ENCODE data around the gene SPAAR.
"Not testable (repeated sequence)": the region's sequence is repeated elsewhere in the genome, so short reads cannot be mapped to it uniquely, and the experiment has no call there.

Gene SPAAR

GRCh38 chr9:35909274-35909673 lies at the start of gene SPAAR:
Gene SPAAR (plus strand): TSS chr9:35909490. CDS start chr9:35910464, 974 bp downstream.
- no peak for DNase-seq (ENCODE audit: low read depth in 2 of 2, low spot score in 1 of 2)

DNA sequence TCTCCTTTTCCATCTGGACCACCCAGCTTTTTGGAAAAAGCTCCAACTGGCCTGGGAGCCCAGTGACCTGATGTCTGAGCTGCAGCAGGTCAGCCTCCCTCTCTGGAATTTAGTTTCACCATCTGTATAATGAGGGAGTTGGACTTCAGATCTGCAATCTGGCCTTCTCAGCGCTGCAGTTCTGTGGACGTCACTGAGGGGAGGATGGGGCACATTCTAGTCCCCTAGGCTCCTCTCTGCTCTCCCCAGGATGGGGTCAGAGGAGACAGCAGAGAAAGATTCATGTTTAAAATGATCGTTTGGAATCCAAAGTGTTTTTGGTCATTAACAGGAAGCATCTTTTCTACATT lies 49.3 kb upstream of the SPAAR start:
- DNase-seq (ENCODE audit: low read depth in 2 of 2, low spot score in 1 of 2) = no peak

DNA sequence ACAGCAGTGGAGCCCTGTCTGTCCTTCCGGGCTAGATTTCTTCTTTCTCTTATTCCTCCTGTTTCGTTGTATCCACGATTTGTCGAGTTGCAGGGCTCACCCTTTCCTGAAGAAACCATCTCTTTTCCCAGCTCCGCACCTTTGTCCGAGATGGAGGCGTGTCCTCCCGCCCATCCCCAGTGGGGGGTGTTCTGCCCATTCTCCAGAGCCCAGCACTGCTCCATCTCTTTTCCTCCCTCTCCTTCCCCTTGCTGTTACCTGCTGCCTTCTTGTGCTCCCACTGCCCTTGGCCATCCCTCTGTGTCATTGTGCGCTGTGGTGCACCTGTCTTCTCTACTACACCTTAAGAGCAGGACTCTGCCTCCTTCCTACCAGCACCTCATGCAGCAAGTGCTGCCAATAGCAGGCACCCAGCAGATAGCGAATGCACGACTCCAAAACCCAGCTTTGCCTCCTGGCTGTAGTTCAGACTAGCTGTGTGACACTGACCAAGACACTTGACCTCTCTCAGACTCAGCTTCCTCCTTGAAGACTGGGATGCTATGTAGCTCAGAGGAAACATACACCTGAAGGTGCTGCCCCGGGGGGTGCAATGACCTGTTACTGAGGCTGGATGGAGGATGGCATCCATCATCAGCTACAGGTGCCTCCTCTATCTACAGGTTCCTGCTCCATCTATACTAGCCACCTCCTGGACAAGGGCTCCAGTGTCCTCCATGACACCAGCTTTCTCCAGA lies 48.0 kb upstream of the SPAAR start:
- DNase-seq (ENCODE audit: low read depth in 2 of 2, low spot score in 1 of 2) = no peak

DNA sequence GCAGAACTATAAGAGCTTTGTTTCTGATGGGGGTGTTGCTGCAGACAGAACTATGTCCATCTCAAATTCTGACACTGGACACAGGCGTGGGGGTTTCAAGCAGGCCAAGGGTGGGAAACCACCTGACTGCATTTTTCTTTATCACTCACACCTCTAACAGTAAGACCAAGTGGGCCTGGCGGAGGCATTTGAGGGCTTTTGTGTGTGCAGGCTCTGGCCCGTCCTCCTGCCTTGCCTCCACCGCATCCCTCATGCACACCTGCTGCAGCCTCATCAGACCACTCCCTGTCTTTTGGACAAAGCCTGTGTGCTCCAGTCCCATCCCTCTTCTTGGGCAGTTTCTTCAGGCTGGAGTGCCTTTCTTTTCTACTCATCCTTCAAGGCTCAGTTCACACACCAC lies 47.0 kb upstream of the SPAAR start:
- DNase-seq (ENCODE audit: low read depth in 2 of 2, low spot score in 1 of 2) = no peak

DNA sequence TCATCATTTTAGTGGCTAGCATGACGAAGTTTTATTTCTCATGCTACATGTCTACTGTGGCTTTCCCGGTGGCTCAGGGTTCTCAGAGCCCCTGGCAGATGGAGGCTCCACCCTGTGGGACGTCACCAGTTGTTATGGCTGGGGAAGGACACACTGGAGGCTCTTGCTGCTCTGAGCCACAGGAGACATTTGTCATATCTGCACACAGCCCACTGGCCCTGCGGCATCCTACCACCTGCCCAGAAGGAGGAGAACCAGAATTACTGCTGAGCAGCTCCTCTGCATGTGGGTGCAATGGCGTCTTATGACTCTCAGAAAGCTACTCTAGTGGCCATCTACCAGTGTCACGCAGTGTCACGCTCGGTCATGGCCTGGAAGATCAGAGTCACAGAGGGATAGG lies 45.7 kb upstream of the SPAAR start:
- DNase-seq (ENCODE audit: low read depth in 2 of 2, low spot score in 1 of 2) = no peak

- no peak for DNase-seq (ENCODE audit: low read depth in 2 of 2, low spot score in 1 of 2)
These were observed 44.5 kb upstream of the SPAAR start for GRCh38 chr9:35864695-35865255.

- DNase-seq (ENCODE audit: low read depth in 2 of 2, low spot score in 1 of 2) = no peak
These were observed 41.8 kb upstream of the SPAAR start for GRCh38 chr9:35867538-35867937.

DNA sequence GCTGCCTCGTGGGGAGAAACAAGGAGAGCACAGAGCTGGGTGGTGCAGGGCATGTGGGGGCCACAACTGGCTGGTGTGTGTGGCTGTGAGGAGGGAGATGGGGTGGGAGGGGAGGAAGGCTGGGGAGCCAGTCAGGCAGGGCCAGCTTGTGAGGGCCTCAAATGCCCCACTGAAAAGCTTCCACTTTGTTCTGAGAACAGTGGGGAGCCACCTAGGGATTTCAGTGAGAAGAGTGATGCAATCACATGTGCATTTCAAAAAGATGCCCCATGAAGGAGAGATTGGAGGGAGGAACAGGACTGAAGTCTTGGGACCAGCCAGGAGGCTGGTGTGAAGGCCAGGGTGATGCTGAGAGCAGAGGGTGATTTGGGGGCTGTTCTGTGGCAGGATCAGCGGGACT lies 40.4 kb upstream of the SPAAR start:
- DNase-seq (ENCODE audit: low read depth in 2 of 2, low spot score in 1 of 2) = no peak

- DNase-seq (ENCODE audit: low read depth in 2 of 2, low spot score in 1 of 2) = no peak
These were observed 39.6 kb upstream of the SPAAR start for GRCh38 chr9:35869621-35870216.

DNA sequence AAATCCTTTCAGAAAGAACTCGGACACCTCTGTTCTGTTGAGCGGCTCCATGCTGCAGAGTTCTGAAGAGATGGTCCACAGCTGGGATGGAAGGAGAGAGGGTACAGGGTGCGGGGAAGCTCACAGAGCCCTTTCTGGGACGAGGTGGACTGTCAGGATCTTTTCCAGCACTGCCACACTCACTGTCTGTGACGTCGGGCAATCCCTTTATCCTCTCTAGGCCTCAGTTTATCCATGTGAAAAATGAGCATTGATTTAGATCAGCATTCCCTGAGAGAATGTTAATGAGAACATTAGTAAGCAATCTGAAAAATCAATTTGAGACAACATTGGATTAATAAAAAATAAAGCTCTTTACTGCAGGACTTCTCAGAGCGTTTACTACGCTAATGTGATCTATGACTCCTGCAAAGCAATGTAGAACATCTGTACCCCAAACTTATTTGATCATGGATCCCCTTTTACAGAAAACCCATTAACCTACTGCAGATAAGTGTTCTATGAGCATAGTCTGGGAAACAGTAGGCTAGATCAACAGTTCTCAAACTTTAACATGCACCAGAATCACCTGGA lies 38.9 kb upstream of the SPAAR start, which contains the start of gene OR13J1:
OR13J1 (minus strand) TSS at position 51 of the 573 bp plus-strand sequence; CDS start at position 51, 0 bp downstream.
- no peak for DNase-seq (ENCODE audit: low read depth in 2 of 2, low spot score in 1 of 2)

DNA sequence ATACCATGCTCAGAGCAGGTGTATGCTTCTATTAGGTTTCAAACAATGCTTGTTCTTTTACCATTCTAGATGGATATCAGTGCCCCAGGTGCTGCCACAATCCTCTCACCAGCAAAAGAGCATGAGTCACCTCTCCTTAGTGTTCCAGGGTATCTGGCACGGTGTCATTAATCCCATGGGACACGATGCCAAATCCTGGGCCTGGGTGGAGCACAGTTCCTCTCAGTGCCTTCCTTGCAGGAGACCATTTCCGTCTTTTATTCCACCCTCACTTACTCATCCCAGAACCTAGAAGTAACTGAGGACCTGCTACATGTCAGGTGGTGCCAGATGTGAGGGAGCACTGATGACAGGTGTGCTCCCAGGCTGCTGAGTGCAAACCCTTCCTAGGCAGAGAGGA lies 37.7 kb upstream of the SPAAR start:
- DNase-seq (ENCODE audit: low read depth in 2 of 2, low spot score in 1 of 2) = no peak

DNA sequence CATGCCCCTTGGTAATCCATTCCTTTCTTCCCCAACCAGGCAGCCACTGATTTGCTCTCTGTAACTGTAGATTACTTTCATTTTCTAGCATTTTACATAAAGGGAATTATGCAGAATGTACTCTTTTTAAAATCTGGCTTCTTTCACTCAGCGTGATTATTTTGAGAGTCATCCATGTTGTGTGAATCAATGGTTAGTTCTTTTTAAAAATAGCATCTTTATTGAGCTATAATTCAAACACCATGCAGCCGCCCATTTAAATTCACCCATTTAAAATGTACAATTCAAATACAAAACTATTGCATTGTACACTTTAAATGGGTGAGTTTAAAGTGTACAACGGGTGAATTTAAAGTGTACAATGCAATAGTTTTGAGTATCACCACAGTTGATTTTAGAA lies 36.8 kb upstream of the SPAAR start:
- DNase-seq (ENCODE audit: low read depth in 2 of 2, low spot score in 1 of 2) = no peak

GRCh38 chr9:35882263-35882848 lies 26.9 kb upstream of the SPAAR start:
- peak; percentile 60 to 65 for DNase-seq (ENCODE audit: low read depth in 2 of 2, low spot score in 1 of 2)

DNA sequence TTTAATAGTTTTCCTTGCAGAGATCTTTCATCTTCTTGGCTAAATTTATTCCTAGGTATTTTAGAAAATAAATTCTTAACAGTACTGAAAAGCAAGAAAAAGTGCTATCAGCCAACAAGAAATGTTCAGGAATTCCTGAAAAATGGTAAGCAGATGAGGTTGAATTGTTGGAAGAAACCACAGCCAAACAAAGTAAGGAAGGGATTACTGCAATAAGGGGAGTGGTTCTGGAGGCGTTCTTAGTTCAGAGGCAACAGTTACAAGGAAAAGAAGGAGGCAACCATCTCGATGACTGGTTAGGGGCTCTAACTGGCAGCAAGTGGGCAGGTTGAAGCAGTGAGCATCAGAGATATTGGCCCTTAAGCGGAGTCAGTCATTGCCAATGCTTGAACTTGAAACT lies 26.3 kb upstream of the SPAAR start:
- DNase-seq (ENCODE audit: low read depth in 2 of 2, low spot score in 1 of 2) = no peak

GRCh38 chr9:35884908-35885307 lies 24.4 kb upstream of the SPAAR start:
- not testable (repeated sequence) for DNase-seq (ENCODE audit: low read depth in 2 of 2, low spot score in 1 of 2)

DNA sequence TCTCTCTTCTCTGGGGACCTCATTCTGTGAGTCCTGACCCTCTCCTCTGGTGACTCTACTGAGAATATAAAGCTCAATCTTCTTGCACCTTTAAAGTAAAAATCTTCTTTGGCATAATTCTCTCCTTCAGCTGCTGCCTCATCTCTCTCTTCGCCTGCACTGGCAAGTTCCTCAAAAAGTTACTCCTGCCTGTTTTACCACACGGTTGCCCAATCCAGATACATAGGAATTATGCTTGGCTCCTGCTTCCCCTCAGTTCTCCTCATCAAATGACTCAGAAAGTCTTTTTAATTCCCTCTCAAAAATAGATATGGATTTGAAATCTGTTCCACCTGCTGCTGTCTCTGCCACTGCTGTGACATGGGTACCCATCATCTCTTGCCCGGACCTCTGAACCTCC lies 17.6 kb upstream of the SPAAR start:
- DNase-seq (ENCODE audit: low read depth in 2 of 2, low spot score in 1 of 2) = no peak

GRCh38 chr9:35892051-35892450 lies 17.2 kb upstream of the SPAAR start:
- DNase-seq (ENCODE audit: low read depth in 2 of 2, low spot score in 1 of 2) = no peak

DNA sequence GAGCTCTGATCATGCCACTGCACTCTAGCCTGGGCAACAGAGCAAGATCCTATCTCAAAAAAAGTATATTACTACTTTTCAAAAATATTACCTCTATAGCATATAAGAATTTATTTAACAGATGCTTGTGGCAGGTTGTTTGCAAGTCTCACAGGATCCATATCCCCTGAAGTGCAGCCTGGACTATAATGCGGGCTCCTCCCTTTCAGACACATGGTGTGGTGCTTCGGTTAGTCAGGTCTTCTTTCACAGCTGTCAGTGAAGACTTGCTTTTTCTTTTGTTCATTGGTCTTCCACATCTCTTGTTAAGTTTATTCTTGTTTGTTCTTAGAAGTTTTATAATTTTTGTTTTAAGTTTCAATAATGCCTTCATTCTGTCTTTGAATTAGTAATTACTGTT lies 12.7 kb upstream of the SPAAR start:
- DNase-seq (ENCODE audit: low read depth in 2 of 2, low spot score in 1 of 2) = no peak

DNA sequence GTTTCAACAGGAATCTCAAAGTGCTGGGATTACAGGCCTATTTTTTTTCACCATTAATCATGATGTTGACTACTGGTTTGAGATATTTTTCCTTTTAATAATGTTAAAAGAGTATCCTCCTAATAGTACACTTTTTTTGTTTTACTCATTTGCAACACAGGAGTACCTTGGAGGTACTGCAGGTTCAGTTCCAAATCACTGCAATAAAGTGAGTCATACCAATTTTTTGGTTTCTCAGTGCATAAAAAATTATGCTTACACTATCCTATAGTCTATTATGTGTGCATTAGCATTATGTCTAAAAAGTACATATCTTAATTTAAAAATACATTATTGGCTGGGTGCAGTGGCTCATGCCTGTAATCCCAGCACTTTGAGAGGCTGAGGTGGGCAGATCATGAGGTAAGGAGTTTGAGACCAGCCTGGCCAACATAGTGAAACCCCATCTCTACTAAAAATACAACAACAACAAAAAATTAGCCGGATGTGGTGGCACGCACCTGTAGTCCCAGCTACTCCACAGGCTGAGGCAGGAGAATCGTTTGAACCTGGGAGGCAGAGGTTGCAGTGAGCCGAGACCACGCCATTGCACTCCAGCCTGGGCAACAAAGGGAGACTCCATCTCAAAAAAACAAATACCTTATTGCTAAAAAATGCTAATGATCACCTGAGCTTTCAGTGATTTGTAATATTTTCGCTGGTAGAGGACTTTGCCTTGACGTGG lies 11.8 kb upstream of the SPAAR start:
- DNase-seq (ENCODE audit: low read depth in 2 of 2, low spot score in 1 of 2) = not testable (repeated sequence)

DNA sequence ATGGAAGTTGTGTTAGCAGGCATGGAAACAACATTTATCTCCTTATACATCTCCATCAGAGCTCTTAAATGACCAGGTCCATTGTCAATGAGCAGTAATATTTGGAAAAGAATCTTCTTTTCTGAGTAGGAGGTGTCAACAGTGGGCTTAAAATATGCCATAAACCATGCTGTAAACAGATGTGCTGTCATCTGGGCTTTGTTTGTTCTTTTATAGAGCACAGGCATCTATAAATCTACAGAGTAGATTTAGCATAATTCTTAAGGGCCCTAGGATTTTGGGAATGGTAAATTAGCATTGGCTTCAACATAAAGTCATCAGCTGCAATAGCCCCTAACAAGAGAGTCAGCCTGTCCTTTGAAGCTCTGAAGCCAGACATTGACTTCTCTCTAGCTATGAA lies 11.0 kb upstream of the SPAAR start:
- DNase-seq (ENCODE audit: low read depth in 2 of 2, low spot score in 1 of 2) = no peak

DNA sequence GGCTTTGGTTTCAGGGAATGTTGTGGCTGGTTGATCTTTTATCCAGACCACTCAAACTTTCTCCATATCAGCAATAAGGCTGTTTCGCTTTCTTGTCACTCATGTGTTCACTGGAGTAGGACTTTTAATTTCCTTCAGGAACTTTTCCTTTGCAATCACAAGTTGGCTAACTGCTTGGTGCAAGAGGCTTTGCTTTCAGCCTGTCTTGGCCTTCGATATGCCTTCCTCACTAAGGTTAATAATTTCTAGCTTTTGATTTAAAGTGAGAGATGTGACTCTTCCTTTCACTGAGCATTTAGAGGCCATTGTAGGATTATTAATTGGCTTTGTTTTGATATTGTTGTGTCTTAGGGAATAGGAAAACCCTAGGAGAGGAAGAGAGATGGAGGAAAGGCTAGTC lies 10.3 kb upstream of the SPAAR start:
- DNase-seq (ENCODE audit: low read depth in 2 of 2, low spot score in 1 of 2) = no peak

Data from stimulated activated CD8-positive, alpha-beta memory T cell treated with anti-CD3 and anti-CD28 coated beads, Interleukin-4, amount 100 ng/mL, for 1 hour (primary cell).